Islet precursor cell (in vitro differentiated cells): ENCODE results near the gene TSHZ1.

Experiments
- DNase-seq: peaks from one replicate; pipeline ENCODE4 v3.0.0-alpha.2; 2018

The TSHZ1 gene

DNA sequence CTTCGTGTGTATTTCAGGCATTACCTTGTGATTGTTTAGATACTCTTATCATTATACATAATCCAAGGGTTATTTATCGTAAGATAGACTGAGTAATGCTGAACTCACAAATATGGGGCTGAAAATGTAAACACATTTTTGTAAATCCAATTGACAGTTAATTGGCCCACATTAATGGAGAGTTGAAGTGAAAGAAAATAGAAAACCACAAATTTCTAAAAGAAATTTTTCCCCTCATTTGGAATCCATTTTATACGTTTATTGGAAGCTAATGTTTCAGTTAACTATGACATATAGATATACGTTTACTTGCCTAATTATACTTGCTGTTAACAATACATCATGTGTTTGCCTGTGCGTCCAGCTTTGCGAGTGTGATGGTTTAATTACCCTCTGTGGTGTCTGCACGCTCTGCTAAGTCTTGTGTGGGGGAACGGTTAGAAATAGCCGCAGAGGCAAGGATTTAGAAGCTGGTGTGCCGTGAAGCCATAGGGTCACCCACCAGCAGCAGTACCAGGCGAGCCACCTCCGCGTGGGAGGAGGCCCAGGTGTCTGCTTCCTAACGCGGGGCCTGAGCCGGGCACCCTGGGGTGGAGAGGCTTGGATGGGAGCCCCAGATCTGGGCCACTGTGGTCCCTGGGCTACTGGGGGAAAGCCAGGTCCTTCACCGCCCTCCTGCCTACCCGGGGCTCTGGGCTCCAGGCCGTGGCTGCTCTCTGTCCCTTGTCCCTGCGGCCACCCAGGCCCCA, 38.0 kb downstream of the TSHZ1 start:
- DNase-seq = no peak

DNA sequence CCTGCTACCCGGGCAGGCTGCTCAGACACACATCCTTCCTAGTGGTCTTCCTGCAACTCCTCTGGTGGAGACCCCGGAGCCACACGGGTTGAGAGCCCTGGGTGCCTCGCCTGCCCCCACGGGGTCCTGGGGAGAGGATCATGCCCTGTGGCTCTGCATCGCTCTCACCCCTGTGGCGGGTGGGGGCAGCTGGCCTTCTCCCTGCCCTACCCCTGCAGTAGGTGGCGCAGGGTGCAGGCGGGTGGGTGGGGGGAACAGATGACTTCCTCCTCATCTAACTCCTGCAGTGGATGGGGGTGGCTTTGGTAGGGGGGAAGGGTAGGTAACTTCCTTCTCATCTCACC, 38.5 kb downstream of the TSHZ1 start:
- DNase-seq = no peak

DNA sequence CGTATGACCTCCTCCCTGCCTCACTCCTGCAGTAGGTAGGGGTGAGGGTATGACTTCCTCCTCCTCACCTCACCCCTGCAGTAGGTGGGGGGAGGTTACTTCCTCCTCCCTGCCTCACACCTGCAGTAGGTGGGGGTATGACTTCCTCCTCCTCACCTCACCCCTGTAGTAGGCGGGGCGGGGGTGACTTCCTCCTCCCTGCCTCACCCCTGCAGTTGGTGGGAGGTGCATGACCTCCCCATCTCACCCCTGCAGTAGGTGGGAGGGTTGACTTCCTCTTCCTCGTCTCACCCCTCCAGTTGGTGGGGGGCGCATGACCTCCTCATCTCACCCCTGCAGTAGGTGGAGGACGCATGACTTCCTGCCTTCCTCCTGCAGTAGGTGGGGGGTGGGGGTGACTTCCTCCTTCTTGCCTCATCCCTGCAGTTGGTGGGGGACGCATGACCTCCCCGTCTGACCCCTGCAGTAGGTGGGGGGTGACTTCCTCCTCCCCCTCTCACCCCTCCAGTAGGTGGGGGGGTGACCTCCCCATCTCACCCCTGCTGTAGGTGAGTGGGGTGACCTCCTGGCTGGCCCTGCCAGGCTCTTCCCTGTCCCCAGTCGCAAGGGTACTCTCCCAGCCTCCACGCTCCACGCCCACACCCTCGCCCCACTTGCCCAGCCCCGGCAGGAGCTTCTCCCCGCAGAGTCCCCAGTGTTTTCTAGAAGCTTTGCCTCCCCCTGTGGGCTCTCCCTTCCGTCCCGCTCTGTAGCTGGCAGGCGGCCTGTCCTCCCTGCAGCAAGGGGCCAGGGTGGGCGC, 39.3 kb downstream of the TSHZ1 start:
- no peak for DNase-seq

DNA sequence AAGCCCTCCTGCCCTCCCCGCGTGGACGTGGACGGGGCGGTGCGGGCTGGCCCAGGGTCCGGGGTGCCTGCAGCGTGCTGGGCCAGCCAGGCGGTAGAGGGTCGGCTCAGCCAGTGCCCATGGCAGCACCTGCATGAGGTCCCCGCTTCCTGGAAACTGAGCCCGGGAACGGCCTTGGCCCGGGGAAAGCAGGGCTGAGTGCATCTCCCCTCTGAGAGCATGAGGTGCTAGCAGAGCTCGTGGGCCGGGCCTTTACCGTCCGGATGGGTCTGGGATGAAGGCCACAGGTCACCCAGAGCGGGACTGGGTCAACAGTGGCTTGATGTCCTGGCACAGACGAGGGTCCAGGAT, 39.8 kb downstream of the TSHZ1 start:
- no peak for DNase-seq

DNA sequence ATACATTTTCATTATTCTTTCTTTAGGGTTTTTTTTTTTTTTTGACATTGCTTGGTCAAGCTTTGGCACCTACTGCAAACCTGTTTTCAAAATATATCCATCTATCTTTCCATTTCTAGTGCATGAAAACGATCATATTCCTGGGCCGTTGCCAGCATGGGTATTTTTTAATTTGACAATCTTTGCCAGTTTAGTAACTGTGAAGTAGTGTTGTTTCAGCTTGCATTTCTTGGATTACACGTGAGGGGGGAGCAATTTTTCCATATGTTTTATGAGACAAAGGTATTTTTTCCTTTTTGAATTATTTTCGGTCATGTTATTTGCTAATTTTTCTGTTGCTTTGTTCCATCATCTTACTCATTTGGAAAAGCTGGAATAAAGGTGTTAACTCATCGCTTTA, 40.9 kb downstream of the TSHZ1 start:
- DNase-seq = no peak

DNA sequence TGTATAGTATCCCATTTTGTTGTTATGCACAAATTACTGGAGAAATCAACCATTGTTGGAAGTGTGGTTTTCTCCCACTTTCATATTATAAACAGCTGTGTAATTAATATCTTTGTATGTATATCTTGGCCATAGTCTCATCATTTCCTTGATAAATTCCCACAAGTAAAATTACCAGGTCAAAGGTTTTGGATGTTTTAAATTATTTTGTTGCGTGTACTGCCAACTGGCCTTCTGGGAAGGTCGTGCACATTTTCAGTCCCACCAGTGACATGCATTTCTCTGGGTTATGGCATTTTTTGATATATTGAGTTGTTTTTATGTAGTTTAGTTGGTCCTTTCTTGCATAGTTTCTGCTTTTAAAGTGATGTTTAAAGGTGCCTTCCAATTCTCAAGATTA, 41.5 kb downstream of the TSHZ1 start:
- no peak for DNase-seq

DNA sequence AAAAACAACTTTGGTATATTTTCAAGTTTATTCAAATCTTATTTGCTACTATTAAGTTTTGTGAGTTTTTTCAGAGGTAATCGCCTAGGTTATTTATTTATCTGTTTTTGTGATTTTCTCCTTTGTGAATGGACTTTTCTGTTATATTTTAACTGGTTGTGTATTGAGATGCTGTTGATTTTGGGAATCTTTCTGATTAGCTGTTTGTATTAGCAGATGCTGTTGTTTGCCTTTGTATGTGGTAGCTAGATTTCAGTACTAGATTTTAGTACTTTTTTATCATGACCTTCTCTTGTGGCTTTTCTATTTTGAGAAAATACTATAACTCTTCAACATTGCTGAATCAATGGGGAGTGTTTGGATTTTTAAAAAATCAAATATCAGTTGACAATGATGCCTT, 42.4 kb downstream of the TSHZ1 start:
- DNase-seq = no peak

DNA sequence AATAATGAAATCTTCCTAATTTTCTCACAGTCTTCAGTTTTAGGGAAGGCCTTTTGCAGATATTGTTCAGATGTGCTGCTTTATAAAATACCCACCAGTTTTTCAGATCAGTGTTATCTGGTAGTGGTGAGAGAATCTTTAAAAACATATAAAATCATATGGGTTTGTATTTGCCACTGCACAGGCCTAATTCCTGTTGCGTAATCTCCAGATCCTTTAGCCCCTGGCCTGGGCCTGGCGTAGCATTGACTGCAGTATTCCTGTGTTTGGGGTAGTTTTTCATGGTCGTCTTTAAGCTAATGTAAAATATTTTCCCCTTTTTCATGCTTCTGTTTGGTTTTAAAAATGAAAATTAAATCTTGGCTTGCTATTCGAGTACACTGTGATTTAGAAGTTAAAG, 43.2 kb downstream of the TSHZ1 start:
- DNase-seq = no peak

DNA sequence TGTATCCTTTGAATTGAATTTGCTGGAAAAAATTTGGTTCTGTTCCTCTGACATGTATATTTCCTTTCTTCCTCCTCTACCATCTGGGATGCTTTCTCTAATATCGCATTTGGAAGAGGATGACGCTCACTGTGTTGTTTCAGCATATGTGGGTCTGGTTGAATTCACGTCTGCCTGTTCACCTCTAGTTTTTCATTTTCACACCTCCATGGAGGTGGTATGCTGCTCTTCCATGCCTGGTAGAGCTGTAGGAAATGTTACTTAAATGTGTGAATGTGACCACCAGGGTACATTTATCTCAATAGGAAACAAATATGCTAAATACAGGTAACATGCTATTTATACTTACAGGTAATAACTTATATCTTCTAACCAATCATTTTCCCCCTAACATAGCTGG, 44.5 kb downstream of the TSHZ1 start:
- no peak for DNase-seq

DNA sequence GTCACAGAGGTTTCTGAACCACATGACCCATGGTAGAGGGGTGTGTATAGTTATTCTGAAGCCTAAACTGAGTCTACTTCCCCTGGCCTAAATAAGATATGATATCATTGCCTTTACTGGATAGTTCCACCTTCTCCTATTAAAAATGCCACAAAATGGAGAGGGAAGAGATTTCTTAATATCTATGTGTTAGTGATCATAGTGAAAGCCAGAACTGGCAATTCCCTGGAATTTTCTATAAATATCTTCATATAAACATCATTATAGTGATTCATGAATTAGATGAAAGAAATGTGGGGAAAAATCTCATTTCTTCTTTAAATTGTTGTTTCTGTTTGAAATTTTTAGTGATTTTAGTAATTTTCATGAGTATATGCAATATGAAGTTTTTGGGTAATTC, 45.8 kb downstream of the TSHZ1 start:
- no peak for DNase-seq

DNA sequence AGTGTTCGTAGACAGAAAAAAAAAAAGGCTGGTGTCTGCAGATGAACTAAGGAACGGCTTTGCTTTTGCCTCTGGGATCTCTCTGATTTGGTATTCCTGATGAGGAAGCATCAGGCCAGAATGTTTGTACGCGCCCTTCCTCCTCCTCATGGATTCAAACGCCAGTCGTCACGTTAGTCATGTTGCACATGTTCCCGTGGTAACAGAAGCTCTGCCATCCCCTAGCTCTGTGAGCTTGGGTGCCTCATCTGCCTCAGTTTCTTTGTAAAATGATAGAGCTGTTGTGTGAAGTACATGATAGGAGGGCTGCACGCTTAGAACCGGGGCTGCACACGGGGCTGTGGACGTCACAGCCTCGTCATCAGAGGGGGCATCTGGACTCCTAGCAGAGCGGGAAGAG, 47.0 kb downstream of the TSHZ1 start:
- DNase-seq = no peak

DNA sequence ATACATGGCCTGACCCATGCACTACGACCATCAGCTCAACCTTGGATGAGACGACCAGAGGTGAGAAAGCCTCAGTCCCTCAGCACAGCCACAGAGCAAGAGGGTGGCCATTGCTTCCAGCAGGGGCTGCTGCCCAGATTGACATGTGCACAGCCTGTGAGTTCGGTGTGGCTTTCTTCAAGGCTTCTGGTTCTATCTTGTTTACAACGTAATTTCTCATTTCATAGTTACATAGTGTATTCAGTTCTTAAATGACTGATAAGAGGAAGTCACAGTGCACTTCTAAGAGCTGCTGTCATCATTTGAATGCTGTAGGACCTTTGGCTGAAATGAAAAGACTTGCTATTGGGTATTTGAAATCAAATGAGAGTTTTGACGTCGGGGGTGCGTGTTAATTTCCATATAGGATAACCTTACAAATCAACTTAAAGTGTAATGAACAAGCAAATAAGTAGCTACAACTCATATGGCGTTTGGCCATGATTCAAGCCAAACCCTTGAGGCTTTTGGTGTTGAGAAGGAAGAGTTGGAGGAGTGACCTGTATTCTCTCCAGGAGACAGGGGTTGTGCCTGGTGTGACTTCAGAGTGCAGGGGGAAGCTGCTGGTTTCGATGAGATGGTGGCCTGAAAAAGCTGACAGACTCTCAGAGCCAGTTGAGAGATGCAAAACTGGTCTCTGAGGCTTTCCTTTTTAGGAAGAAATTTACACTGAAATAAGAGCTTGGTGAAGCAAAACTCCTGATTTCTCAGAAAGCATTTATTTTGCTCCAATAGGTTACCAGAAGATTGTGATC, 51.0 kb downstream of the TSHZ1 start:
- no peak for DNase-seq

DNA sequence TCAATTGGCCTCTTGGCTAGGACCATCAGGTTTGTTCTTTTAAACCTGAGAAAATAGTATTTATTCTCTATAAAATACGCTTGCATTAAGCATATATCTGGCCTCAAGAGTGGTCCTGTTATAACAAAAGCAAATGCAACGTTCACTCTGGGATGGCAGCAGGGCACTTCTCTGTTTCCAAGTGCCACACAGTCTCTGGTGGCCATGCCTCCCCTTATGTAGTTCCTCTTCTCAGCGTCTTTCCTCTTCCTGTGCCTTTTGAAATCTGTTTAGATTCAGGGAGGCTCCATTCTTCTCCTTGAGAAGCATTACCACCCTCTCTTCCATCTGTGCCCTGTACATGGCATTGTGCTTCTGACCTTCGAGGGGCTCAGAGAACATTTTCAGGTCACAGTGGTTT, 51.9 kb downstream of the TSHZ1 start:
- no peak for DNase-seq

DNA sequence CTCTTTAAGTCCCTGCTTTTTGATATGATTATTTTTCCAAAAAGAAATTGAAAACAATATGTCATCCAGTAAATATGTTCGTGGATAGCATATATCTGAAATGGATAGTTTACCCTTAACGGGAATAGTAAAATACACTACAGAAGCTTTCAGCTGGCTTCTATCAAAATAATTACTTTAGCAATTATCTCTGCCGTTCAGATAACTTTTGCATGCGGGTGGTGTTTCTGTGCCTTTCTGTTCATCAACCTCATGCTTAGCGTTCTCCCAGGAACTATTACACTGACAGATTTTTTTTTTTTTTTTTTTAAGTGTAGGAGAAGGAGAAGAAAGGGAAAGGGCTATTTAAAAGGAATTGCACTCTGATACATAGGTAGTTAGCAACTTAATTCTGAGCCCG, 53.6 kb downstream of the TSHZ1 start:
- no peak for DNase-seq

DNA sequence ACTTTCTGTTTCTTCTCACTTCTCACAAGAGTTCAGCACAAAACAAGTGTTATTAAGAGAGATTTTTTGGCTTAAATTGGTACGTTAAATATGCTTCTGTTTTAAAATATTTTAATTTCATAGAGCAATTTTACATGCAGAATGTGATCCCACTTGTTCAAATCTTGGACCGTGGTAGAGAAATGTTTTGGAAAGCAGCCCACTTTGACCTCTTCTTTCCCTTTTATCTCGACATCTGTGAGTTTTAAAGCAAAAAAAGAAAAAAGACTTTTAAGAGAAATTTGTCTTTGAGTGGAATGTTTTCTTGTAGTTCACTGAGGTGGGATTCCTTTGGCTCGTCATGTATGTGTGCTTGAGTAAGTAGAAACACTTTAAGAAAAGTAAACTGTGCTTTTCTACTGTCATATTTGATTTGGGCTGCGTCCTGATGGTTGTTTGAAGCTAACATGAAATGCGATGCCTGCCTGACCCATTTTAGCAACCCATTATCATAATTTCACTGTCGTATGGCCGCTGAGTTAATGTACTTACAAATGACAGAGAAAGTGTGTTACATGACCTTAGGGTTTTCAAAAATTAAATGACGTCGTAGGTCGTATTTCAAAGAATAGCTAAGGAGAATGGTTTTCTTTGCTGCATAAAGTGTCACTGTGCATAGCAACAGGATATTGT, 54.5 kb downstream of the TSHZ1 start:
- no peak for DNase-seq

DNA sequence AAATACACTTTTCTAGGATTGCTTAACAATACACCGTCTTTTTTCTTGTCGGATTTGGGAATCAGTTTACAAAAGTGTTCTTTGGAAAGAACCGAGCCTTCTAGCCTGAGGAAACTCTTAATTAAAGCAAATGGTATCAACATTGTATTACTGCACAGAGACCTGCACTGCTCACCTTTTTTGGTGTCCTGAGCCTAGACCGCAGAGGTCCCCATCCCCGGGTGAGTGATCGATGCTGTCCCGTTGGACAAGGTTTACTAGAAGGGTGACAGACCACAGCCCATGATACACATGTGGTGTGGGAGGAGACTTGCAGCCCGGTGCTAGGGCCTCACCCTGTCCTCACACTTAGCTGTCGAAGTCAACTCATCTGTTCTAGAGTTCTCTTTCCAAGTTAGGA, 55.3 kb downstream of the TSHZ1 start:
- DNase-seq = no peak

DNA sequence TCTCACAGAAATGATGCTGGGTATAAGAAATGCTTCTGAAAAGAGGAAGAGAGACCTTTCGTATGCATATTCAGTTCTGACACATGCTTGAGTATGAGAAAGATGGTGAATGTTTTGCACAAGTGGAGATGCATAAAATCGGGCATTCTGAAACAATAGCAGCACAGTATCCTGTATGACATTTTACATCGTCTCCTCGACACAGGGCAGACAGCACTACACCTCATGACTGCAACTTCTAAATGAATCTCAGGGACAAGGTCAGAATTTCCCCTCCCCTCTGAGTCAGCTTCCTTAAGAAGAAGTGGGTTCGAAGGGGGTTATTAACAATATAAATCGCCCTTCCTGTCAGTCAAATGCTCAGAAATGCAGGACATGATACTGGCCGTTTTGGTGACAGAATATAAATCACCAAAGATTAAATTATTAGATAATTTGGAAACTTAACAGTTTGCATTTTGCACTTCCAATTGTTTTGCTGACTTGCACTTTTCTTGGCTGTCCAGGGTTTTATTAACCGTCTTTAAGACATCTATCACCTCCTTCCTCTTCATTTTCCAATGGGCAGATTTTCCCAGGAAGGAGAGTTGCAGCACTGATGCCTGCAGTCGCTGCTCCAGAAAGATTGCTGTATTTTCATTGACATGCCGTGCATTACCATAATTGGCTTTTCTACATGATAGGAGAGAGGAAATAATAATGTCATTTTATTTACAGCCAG, 57.2 kb downstream of the TSHZ1 start:
- no peak for DNase-seq

DNA sequence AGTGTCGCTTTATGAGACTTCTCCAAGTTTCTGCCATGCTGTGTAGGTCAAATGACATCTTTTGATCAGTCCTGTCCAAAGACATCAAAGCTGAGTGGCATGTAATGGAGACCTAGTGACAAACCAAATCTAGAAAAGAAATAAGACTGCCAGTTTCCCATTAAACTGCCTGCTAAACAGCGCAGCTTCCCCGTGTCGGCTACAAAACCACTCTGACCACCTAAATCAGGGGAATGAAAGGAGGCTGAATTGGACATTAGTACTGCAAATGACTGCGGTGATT, 57.7 kb downstream of the TSHZ1 start:
- no peak for DNase-seq

DNA sequence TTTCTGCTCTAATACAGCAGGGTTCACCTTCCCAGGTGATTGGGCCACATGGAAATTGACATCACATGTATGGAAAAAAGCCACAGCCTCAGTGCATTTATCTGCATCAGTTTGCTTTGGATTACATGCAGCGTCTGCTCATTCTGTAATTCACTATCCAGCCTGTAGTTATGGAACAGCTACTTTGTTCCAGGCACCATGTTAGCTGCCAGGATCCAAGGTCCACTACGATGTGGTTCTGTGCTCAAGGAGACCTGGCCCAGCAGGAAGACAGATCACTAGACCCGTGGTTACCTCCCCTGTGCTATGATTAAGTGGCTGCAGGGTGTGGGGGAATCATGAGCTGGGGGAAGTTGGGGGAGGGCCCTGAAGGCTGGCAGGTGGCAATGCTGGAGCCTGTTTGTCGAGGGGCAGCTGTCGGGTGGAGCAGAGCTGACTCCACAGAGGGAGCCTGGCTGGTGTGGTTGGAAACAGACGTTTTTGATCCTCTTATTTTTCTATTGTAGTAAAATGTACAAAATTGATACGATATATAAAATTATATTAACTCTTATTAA, 58.6 kb downstream of the TSHZ1 start:
- DNase-seq = no peak

DNA sequence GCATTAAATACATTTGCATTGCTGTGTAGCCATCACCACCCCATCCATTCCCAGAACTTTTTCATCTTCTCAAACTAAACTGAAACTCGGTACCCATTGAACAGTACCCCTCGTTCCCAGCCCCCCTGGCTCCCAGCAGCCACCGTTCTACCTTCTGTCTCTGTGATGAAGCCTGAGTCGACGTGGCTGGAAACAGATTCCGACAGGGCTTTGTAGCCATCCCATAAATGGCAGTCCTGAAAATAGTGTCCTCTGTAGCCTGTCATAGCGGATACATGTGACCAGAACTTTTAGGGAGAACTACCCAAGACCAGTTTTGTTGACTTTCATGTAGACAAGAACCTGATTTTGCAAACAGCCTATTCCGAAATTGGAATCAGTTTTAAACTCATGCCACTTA, 59.1 kb downstream of the TSHZ1 start:
- no peak for DNase-seq

DNA sequence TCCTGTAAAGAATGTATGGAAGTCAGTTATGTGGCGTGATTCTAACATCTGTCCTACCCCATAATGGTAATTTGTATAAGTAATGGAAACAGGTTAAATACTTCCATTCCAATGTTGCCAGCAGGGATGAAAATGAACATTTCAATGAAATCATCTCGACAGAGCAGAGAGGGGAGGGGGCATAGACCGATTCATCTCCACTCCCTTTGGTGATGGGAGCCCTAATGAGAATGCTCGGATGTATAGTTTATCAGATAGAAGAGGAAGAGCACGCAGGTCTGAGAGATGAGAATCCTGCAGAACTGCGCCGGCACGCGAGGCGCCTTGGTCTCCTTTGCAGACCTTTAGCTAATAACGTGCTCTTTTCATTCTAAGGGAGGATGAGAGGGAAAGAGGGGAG, 61.4 kb downstream of the TSHZ1 start:
- no peak for DNase-seq

DNA sequence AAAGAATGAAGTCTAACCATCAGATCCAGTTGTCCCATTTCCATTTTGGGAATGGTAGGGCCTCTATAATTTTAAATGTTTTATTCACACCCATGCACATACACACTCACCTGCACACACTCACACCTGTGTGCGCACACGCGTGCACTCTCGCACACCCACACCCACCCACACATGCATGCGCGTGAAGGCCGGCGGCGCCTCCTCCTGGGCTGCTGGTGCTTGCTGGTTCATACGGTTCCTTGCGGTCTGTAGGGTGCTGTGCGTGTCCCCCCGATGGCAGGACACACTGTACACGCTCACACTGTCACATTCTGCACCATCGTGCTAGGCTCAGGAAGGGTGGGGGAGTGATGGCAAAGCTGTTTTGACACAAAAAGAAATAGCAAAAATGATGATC, 63.2 kb downstream of the TSHZ1 start:
- DNase-seq = no peak

DNA sequence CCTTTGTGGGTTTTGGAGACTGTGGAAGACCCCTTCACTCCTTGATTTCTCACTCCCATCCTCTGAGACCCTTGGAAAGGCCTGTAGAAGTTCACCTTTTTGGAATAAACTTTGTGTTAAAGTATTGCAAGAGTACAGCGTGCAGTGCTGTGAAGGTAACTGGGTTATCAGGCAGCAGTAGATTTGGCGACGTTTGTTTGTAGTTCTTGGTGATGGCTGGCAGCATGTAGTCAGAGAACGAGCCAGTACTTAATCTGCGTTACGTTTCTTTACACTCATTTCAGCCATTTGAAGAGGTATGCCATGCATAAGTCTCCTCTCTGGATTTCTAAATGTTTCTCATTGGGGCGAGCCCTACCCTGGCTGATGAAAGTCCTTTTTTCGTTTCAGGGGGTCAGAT, 64.6 kb downstream of the TSHZ1 start:
- DNase-seq = no peak
